Mesodermal cell (in vitro differentiated cells): ENCODE results near the gene PIK3R5.

Experiments used
- H3K27ac ChIP-seq: 2 replicates; pipeline ENCODE4 v1.7.0; 2013; ENCODE audit warnings: mild to moderate bottlenecking, low read depth, low read length, moderate library complexity; ENCODE audit not compliant: severe bottlenecking
- H3K36me3 ChIP-seq: 2 replicates; pipeline ENCODE4 v1.7.1; 2013; ENCODE audit warnings: mild to moderate bottlenecking, low read length, moderate library complexity; ENCODE audit not compliant: control insufficient read depth, insufficient read depth
- H3K4me1 ChIP-seq: one replicate; pipeline ENCODE4 v1.7.1; 2013; ENCODE audit warnings: mild to moderate bottlenecking, low read length; ENCODE audit not compliant: insufficient read depth, control insufficient read depth, poor library complexity, severe bottlenecking
- H3K4me3 ChIP-seq: 2 replicates; pipeline ENCODE4 v1.7.0; 2013; ENCODE audit warnings: low read length, control low read depth, mild to moderate bottlenecking; ENCODE audit not compliant: insufficient read depth, poor library complexity, severe bottlenecking; ENCODE audit errors: extremely low read depth
- H3K9me3 ChIP-seq: 2 replicates; pipeline ENCODE4 v1.7.1; 2013; ENCODE audit warnings: mild to moderate bottlenecking, low read length, moderate library complexity; ENCODE audit not compliant: control insufficient read depth
- WGBS, 2 experiments: methylation state at CpG; one replicate each; pipeline ENCODE4 v1.1.5; 2013; ENCODE audit warnings: missing lambda C conversion rate in 2 of 2; ENCODE audit not compliant: insufficient coverage in 2 of 2; 5-methylcytosine and 5-hydroxymethylcytosine counted together

The PIK3R5 gene

GRCh38 chr17:8855477-8856204 lies 109.9 kb downstream of the PIK3R5 start:
- Histone ChIP-seq H3K27ac (no peak overlapping the region), H3K36me3 (no peaks in the 10 kb centered on the region), H3K4me1 (peaks cover 10% of the 10 kb centered on the region), H3K9me3 (no peaks in the 10 kb centered on the region), H3K4me3 (no peak overlapping the region)
- 96 to 97% methylated on average over 15 to 16 of the region's 17 CpGs for WGBS, 2 experiments

GRCh38 chr17:8851600-8851999 lies 113.9 kb downstream of the PIK3R5 start:
- H3K4me1 ChIP-seq, result no peaks in the 10 kb centered on the region
- H3K9me3 ChIP-seq, result no peaks in the 10 kb centered on the region
- no peak overlapping the region for H3K4me3 ChIP-seq
- no peak overlapping the region for H3K27ac ChIP-seq
- H3K36me3 ChIP-seq, result no peaks in the 10 kb centered on the region
- 67 to 95% methylated on average over 1 to 4 of the region's 5 CpGs for WGBS, 2 experiments

DNA sequence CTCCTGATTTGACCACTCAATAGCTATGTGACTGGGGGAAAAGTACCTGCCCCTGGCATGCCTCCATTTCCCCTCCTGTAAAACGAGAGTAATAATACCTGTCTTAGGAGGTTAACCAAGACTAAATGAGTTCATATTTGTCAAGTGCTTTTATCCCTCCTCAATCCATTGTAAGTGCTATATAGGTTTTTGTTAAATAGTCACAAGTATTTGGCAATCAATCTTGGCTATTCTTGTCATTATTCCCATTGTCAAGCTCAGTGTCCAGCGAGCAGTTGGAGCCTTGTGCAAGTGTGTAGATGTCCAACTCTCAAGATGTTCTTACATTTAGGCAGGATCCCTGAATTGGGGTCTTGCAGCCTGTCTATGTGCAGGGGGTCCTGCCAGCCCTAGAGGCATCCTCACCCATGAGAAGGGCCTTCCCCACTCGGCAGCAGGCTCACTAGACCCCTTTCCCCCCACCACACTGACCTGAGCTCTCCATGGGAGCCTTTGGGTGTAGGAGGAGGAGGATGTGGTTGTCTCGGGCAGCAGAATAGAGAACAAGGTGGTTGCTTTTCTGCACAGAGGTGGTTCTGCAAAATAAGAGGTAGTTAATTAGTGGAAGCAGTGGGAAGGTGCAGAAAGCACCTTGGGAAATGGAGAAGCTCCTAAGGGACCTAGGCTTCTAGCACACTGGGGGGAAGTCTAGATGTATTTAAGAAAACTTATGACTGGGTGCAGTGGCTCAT lies 116.0 kb downstream of the PIK3R5 start:
- no peaks in the 10 kb centered on the region for H3K36me3 ChIP-seq
- no peaks in the 10 kb centered on the region for H3K4me1 ChIP-seq
- 83 to 84% methylated on average over 1 to 2 of the region's 4 CpGs for WGBS, 2 experiments
- no peak overlapping the region for H3K4me3 ChIP-seq
- H3K27ac ChIP-seq, result no peak overlapping the region
- H3K9me3 ChIP-seq, result peaks cover 3% of the 10 kb centered on the region

DNA sequence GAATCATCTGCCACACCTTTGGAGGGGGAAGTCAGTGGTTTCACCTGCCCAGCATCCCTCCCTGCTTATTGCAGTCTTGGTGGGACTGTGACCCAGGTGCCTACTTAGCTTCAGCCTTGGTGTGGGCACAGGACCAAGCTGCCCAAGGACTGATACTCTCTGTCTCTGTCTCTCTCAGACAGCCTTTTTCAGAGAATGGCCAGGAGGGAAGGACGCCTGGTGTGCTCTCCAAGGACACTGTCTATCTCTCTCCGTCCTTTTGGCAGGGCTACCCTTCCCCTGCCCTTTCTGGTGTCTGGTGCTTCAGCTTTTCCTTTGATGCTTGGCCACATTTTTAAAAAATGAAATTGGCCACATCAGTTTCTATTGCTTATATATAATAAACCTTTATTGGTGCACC lies 117.6 kb downstream of the PIK3R5 start:
- Histone ChIP-seq H3K36me3 (no peaks in the 10 kb centered on the region), H3K9me3 (peaks cover 3% of the 10 kb centered on the region), H3K4me1 (no peaks in the 10 kb centered on the region), H3K4me3 (no peak overlapping the region), H3K27ac (no peak overlapping the region)
- 78 to 90% methylated on average over 2 of the region's 2 CpGs for WGBS, 2 experiments

GRCh38 chr17:8846768-8847211 lies 118.7 kb downstream of the PIK3R5 start:
- H3K27ac ChIP-seq, result peak overlapping the region; percentile 29
- no peaks in the 10 kb centered on the region for H3K36me3 ChIP-seq
- H3K4me3 ChIP-seq, result no peak overlapping the region
- H3K9me3 ChIP-seq, result peaks cover 3% of the 10 kb centered on the region
- no peaks in the 10 kb centered on the region for H3K4me1 ChIP-seq

DNA sequence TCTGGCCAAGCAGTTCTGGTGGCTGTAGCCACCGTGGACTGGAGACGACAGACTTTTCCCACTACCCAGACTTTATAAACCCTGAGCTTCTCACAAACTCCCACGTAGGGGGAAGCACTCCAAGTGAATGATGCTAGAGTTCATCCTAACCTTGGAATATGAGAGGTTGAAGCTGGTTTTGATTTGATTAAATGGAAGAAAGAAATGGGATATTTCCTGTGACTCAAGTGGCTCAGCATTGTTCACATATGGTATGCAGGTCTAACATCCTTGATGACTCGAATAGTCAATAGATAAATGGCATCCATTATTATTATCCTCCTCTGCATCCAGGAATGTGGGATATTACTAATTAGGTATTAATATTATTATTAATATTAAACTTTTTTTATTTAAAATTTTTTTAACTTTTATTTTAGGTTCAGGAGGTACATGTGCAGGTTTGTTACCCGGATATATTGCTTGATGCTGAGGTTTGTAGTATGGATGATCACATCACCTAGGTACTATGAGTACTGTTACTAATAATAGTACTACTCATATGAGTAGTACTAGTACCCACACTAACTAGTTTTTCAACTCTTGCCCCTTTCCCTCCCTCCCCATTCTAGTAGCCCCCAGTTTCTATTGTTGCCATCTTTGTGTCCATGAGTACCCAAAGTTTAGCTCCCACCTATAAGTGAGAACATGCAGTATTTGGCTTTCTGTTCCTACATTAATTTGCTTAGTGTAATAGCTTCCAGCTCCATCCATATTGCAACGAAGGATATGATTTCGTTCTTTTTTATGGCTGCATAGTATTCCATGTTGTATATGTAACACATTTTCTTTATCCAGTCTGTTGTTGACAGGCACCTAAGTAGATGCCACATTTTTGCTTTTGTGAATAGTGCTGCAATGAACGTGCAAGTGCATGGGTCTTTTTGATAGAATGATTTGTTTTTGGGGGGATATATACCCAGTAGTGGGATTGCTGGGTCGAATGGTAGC lies 121.0 kb downstream of the PIK3R5 start:
- Histone ChIP-seq H3K4me3 (no peak overlapping the region), H3K27ac (no peak overlapping the region), H3K36me3 (no peaks in the 10 kb centered on the region), H3K9me3 (peaks cover 3% of the 10 kb centered on the region), H3K4me1 (no peaks in the 10 kb centered on the region)
- WGBS, 2 experiments, result 81 to 100% methylated on average over 1 to 2 of the region's 9 CpGs

GRCh38 chr17:8843344-8843743 lies 122.2 kb downstream of the PIK3R5 start:
- no peaks in the 10 kb centered on the region for H3K36me3 ChIP-seq
- H3K9me3 ChIP-seq, result peaks cover 3% of the 10 kb centered on the region
- WGBS, 2 experiments, result 82 to 92% methylated on average over 2 of the region's 2 CpGs
- no peak overlapping the region for H3K27ac ChIP-seq
- H3K4me1 ChIP-seq, result no peaks in the 10 kb centered on the region
- H3K4me3 ChIP-seq, result no peak overlapping the region

DNA sequence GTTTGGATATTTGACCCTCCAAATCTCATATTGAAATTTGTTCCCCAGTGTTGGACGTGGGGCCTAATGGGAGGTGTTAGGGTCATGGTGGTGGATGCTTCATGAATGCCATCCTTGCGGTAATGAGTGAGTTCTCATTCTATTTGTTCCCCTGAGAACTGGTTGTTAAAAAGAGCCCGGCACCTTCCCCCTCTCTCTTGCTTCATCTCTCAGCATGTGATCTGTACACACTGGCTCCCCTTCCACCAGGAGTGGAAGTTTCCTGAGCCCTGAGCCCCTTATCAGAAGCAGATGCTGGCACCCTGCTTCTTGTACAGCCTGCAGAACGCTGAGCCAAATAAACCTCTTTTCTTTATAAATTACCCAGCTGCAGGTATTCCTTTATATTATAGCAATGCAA lies 123.7 kb downstream of the PIK3R5 start:
- Histone ChIP-seq H3K4me3 (no peak overlapping the region), H3K36me3 (no peaks in the 10 kb centered on the region), H3K9me3 (peaks cover 3% of the 10 kb centered on the region), H3K27ac (no peak overlapping the region), H3K4me1 (no peaks in the 10 kb centered on the region)
- WGBS, 2 experiments, result 92 to 100% methylated on average over 2 to 3 of the region's 4 CpGs

- Histone ChIP-seq H3K36me3 (no peaks in the 10 kb centered on the region), H3K4me3 (no peak overlapping the region), H3K27ac (no peak overlapping the region), H3K4me1 (no peaks in the 10 kb centered on the region), H3K9me3 (no peaks in the 10 kb centered on the region)
- WGBS, 2 experiments, result 68 to 77% methylated on average over 8 to 9 of the region's 11 CpGs
Observed at GRCh38 chr17:8839410-8839935, 126.0 kb downstream of the PIK3R5 start.

DNA sequence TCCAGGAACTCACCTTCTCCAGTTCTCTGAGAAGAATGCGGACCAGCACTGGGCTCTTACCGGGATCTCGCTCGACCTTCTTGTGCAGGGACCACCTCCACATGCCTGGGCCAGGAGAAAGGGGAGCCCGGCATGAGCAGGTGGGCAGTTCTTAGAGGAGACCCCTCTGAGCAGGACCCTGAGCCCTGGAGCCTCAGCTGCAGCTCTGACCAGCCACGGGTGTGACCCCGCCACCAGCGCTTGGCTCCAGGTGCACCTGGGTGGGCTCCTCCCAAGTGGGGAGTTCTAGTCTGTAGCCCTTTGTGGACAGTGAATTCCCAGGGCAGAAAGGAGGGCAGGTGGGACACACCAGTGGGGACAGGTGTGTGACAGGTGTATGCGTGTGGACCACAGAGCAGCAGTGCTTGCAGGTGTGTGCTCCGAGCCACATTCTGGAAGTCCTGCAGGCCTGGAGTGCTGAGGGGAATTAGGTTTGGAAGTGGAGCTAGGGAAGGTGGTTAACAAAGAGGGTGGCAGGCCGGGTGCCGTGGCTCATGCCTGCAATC lies 126.9 kb downstream of the PIK3R5 start:
- Histone ChIP-seq H3K4me3 (no peak overlapping the region), H3K27ac (no peak overlapping the region), H3K36me3 (no peaks in the 10 kb centered on the region), H3K9me3 (no peaks in the 10 kb centered on the region), H3K4me1 (no peaks in the 10 kb centered on the region)
- 86 to 94% methylated on average over 8 to 11 of the region's 12 CpGs for WGBS, 2 experiments
